Activated naive CD4-positive, alpha-beta T cell treated with anti-CD3 and anti-CD28 coated beads, Interleukin-2, amount 10 ng/mL, durations not matched to agents 7 days and 5 days (primary cell): ENCODE measurements around the gene PCMTD2.
"Not testable (repeated sequence)": the region's sequence is repeated elsewhere in the genome, so short reads cannot be mapped to it uniquely, and the experiment has no call there.

Experiments used
- CTCF ChIA-PET: fragments of 350-600 bp; sonication (Branson Sonifier 250); formaldehyde crosslinking; loops from one replicate; lab custom pipeline; 2021; ENCODE audit warnings: antibody characterized with exemption; lab: Charles Lee
- DNase-seq: peaks from one replicate; pipeline ENCODE4 v3.0.0-alpha.2; 2020
- H3K27ac Mint-ChIP-seq: one replicate; pipeline ENCODE4 v1.8.0; 2021; ENCODE audit warnings: mild to moderate bottlenecking, moderate library complexity, mixed read lengths
- H3K27me3 Mint-ChIP-seq: one replicate; pipeline ENCODE4 v1.8.0; 2021; ENCODE audit warnings: mild to moderate bottlenecking, mixed read lengths
- H3K36me3 Mint-ChIP-seq: one replicate; pipeline ENCODE4 v1.8.0; 2021; ENCODE audit warnings: mixed read lengths
- H3K4me1 Mint-ChIP-seq: one replicate; pipeline ENCODE4 v1.8.0; 2021; ENCODE audit warnings: mixed read lengths
- H3K4me3 Mint-ChIP-seq: one replicate; pipeline ENCODE4 v1.8.0; 2021; ENCODE audit warnings: mild to moderate bottlenecking, moderate library complexity, mixed read lengths
- H3K9me3 Mint-ChIP-seq: one replicate; pipeline ENCODE4 v1.8.0; 2021; ENCODE audit warnings: mixed read lengths

The PCMTD2 gene

DNA sequence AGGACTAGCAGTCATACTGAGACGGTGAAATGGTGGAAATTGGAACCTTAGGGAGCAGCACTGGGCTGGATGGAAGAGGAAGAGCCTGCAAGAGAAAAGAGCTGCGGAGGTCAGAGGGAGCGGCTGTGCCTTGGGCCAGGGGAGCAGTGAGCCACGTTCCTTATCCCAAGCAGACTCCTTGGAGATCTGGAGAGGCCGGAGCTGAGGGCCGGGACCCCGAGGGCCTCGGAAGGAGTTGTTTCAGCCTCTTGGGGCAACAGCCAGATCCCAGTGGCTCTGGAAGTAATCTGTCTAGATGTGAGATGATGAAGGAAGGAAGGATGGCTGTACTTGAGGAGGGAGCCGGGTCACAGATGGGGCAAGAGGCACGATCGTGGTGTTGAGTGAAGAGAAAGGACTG is 16.1 kb downstream of the PCMTD2 start:
- Mint-ChIP-seq H3K27me3 (no peaks in the 10 kb centered on the region), H3K36me3 (peaks cover 20% of the 10 kb centered on the region), H3K4me1 (no peaks in the 10 kb centered on the region), H3K9me3 (no peaks in the 10 kb centered on the region), H3K27ac (no peak overlapping the region), H3K4me3 (no peak overlapping the region)
- CTCF ChIA-PET, result no interaction called here
- no peak for DNase-seq

DNA sequence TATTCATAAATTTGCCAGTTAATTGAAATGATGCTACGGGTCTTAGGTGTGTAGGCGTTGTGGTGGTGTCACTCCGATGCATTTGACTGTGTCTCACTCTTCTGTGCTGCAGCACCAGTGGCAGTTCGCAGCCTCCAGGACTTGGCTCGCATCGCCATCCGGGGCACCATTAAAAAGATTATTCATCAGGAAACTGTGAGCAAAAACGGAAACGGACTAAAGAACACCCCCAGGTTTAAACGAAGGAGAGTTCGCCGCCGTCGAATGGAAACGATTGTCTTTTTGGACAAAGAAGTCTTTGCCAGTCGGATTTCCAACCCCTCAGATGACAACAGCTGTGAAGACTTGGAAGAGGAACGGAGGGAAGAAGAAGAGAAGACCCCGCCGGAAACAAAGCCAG is 17.6 kb downstream of the PCMTD2 start:
- Mint-ChIP-seq H3K4me1 (no peaks in the 10 kb centered on the region), H3K9me3 (no peaks in the 10 kb centered on the region), H3K27ac (no peak overlapping the region), H3K27me3 (no peaks in the 10 kb centered on the region), H3K36me3 (peaks cover 20% of the 10 kb centered on the region), H3K4me3 (no peak overlapping the region)
- DNase-seq, result no peak
- CTCF ChIA-PET, result no interaction called here

DNA sequence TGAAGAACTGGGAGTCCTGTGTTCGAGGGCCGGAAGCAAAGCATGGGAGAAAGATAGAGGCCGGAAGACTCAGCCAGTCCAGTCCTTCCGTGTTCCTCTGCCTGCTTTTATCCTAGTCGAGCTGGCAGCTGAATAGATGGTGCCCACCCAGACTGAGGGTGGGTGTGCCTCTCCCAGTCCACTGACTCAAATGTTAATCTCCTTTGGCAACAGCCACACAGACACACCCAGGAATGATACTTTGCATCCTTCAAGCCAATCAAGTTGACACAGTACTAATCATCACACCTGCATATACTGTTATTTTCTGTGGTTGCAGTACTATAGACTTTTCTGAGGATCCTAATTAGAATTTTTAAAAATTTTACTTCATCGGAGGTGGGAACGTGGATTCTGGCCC is 21.3 kb downstream of the PCMTD2 start:
- no peak for DNase-seq
- Mint-ChIP-seq H3K9me3 (no peaks in the 10 kb centered on the region), H3K36me3 (peaks cover 11% of the 10 kb centered on the region), H3K4me3 (no peak overlapping the region), H3K27me3 (no peaks in the 10 kb centered on the region), H3K4me1 (peaks cover 5% of the 10 kb centered on the region), H3K27ac (no peak overlapping the region)
- CTCF ChIA-PET, result interaction anchor here (1.5 kb wide), 1 partner anchor 9 kb away, joined by 5 read pairs; no protein-coding TSS in a partner anchor

DNA sequence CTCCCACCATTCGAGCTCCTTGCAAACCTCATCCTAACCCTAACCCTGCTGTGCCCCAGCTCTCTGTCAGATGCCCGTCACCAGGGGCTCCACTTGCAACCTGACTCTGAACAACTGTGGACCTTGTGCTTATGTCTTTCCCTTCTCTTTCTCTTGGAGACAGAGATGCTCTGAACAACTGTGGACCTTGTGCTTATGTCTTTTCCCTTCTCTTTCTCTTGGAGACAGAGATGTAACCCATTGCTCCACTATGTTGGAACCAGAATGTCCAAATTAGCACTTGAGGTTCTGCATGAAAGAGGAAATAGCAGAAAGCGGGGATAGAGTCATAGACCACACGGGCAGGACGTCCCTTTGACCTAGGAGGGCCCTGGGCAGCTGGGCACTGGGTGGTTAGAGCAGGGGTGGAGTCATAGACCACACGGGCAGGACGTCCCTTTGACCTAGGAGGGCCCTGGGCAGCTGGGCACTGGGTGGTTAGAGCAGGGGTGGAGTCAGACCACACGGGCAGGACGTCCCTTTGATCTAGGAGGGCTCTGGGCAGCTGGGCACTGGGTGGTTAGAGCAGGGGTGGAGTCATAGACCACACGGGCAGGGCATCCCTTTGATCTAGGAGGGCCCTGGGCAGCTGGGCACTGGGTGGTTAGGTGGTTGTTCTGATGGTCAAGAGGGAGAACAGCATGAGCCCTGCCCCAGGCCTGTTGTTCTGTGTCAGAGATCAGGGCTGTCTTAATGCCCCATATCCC is 22.2 kb downstream of the PCMTD2 start:
- no peak overlapping the region for H3K4me3 Mint-ChIP-seq
- H3K36me3 Mint-ChIP-seq, result peaks cover 11% of the 10 kb centered on the region
- DNase-seq, result no peak
- H3K27me3 Mint-ChIP-seq, result peaks cover 4% of the 10 kb centered on the region
- H3K9me3 Mint-ChIP-seq, result no peaks in the 10 kb centered on the region
- CTCF ChIA-PET, result interaction anchor here (1.5 kb wide), 1 partner anchor 781 kb away, joined by 3 read pairs; no protein-coding TSS in a partner anchor
- H3K27ac Mint-ChIP-seq, result no peak overlapping the region
- H3K4me1 Mint-ChIP-seq, result peaks cover 6% of the 10 kb centered on the region

DNA sequence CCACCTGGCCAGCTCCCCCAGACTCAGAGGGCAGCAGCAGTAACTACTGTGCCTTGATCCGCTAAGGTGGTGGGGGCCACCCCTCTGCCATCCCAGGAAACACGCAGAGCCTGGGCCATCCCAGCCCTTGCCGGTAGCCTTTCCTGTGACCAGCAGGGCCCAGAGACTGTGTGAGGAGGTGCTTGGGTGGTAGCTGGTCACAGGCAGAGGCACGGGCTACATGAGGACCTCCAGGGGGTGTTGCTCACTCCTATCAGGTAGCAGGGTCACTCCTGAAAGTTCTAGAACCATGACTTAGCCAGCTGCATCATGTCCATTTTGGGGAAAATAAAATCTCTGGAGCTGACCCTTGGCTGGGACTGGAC is 22.8 kb downstream of the PCMTD2 start:
- no peak for DNase-seq
- no peak overlapping the region for H3K27ac Mint-ChIP-seq
- no peak overlapping the region for H3K4me3 Mint-ChIP-seq
- peaks cover 4% of the 10 kb centered on the region for H3K27me3 Mint-ChIP-seq
- peaks cover 6% of the 10 kb centered on the region for H3K36me3 Mint-ChIP-seq
- CTCF ChIA-PET, result interaction anchor here (1.5 kb wide), 1 partner anchor 782 kb away, joined by 3 read pairs; no protein-coding TSS in a partner anchor
- peaks cover 6% of the 10 kb centered on the region for H3K4me1 Mint-ChIP-seq
- H3K9me3 Mint-ChIP-seq, result no peaks in the 10 kb centered on the region

DNA sequence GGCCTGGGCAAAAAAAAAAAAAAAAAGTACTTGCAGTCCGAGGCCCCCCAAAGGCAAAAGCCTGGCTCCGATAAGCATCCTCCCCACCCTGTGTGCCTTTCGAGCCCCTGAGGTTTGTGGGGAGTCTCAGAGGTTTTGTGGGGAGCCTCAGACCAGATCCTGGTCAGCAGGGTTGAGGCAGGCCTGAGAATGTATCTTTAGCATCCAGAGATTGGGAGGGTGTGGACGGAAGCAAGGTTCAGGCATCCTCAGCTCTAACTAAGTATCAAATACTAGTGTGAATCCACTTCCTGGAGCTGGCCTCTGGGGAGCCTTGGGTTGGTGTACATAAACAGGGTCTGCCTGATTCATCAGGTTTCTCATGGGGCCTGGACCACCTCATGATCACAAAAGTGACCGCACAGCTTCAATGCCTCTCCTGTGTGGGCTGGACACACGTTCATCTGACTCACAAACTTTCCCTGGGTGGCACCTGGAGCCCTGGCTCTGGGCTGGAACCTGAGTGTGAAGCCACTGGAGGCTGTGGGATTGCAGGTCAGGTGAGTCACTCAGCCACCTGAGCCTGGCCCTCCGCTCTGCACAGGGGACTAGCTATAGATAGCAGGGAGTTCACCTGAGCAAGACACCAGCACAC is 24.4 kb downstream of the PCMTD2 start:
- Mint-ChIP-seq H3K36me3 (no peaks in the 10 kb centered on the region), H3K4me1 (peaks cover 6% of the 10 kb centered on the region), H3K27ac (no peak overlapping the region), H3K27me3 (peaks cover 4% of the 10 kb centered on the region), H3K4me3 (no peak overlapping the region), H3K9me3 (peaks cover 5% of the 10 kb centered on the region)
- CTCF ChIA-PET, result no interaction called here
- DNase-seq, result no peak

DNA sequence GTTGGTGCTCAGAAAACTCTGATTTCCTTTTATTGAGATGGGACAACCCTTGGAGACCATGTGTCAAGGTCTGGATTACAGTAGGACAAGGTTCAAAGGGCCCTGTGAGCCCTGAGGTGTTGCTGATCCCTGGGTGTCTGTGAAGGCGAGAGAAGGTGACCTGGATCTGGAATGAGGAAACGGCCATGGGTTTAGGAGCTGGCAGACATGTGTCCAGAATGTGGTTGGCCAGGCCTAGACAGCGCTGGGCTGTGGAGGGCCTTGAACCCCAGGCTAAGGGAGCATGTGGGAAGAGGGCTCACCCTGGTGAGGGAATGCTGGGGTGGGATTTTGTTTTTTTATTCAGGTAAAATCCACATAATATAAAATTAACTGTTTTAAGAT is 24.9 kb downstream of the PCMTD2 start:
- no peaks in the 10 kb centered on the region for H3K36me3 Mint-ChIP-seq
- H3K4me3 Mint-ChIP-seq, result no peak overlapping the region
- H3K27me3 Mint-ChIP-seq, result peaks cover 4% of the 10 kb centered on the region
- H3K4me1 Mint-ChIP-seq, result peaks cover 6% of the 10 kb centered on the region
- H3K9me3 Mint-ChIP-seq, result peaks cover 6% of the 10 kb centered on the region
- H3K27ac Mint-ChIP-seq, result no peak overlapping the region
- CTCF ChIA-PET, result no interaction called here
- no peak for DNase-seq

DNA sequence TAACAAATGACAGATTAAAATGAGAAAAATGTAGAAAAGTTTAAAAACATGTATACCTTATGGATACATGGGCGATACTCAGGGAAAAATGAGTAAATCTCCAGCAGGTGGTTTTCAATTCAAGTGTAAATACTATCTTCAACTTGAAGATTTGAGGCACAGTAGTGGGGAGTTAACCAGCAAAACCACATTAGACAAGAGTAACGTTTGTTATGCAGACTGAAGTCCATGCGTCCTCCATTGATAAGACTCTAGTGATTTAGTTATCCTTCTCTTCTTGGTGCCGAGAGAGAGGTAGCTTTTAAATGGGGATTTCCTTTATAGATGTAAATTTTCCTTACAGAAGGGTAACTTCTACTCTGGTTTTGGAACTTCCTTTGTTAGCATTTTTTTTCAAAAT is 28.1 kb downstream of the PCMTD2 start:
- CTCF ChIA-PET, result interaction anchor here (1.4 to 2.1 kb wide), 3 partner anchors 22 to 30 kb away, joined by 3 to 5 read pairs (median 3); no protein-coding TSS in a partner anchor
- peaks cover 6% of the 10 kb centered on the region for H3K4me1 Mint-ChIP-seq

DNA sequence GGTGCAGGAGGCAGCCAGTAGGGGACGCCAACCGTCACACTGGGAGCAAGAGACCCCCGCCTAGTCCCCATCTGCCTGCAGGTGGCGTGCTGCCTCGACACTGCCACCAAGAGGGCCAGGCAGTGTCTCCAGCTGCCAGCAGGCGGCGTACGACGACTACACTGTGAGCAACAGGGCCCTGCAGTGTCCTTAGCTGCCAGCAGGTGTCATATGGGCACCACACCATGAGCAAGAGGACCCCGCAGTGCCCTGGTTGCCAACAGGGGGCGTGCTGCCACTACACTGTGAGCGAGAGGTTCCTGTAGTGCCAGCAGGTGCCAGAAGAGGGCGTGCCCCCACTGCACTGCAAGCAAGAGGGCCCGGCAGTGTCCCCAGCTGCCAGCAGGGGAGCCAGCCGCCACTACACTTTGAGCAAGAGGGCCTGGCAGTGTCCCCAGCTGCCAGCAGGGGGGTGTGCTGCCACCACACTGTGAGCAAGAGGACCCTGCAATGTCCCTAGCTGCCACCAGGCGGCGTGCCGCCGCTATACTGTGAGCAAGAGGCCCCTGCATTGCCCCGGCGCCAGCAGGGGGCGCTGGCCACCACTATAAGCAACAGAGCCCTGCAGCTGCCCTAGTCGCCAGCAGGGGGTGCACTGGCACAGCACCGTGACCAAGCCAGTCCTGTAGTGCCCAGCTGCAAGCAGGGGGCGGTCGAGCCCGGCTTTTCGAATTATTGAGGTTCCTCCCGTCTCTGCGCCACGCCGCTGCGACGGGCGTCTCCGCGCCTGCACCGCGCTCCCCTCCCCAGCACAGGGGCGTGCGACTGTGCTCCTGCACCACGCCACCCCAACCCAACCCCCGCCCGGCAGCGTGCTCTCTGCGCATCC is 30.3 kb downstream of the PCMTD2 start:
- H3K36me3 Mint-ChIP-seq, H3K27me3 Mint-ChIP-seq, H3K27ac Mint-ChIP-seq, H3K4me1 Mint-ChIP-seq, H3K9me3 Mint-ChIP-seq, H3K4me3 Mint-ChIP-seq: not testable (repeated sequence)
- DNase-seq, result peak; percentile 88
- CTCF ChIA-PET, result interaction anchor here (0.6 to 1.3 kb wide), 9 partner anchors 9 to 125 kb away, joined by 3 to 14 read pairs (median 5); partner anchors contain the start of gene PCMTD2

More for the DNA sequence above, 28.1 kb downstream of the PCMTD2 start:
- H3K27ac Mint-ChIP-seq, result no peak overlapping the region
- H3K27me3 Mint-ChIP-seq, result peaks cover 4% of the 10 kb centered on the region
- H3K36me3 Mint-ChIP-seq, result no peaks in the 10 kb centered on the region
- H3K9me3 Mint-ChIP-seq, result peaks cover 6% of the 10 kb centered on the region
- H3K4me3 Mint-ChIP-seq, result no peak overlapping the region
- DNase-seq, result no peak

DNA sequence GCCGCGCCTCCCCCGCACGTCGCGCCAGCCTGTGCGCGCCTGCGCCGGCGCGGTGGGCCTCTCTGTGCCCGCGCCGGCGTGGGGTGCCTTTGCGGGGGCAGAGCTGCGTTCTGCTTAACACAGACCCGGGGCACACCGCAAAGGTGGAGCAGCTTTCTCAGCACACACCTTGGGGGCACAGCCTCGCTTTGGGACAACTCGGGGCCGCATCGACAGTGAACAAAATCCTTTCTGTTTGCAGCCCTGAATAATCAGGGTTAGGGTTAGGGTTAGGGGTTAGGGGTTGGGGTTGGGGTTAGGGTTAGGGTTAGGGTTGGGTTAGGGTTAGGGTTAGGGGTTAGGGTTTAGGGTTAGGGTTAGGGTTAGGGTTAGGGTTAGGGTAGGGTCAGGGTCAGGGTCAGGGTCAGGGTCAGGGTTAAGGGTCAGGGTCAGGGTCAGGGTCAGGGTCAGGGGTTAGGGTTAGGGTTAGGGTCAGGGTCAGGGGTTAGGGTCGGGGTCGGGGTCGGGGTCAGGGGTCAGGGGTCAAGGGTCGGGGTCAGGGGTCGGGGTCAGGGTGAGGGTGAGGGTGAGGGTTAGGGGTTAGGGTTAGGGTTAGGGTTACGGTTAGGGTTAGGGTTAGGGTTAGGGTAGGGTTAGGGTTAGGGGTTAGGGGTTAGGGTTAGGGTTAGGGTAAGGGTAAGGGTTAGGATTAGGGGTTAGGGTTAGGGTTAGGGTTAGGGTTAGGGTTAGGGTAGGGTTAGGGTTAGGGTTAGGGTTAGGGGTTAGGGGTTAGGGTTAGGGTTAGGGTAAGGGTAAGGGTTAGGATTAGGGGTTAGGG is 31.1 kb downstream of the PCMTD2 start:
- CTCF ChIA-PET, result interaction anchor here (0.8 to 1.3 kb wide), 7 partner anchors 10 to 126 kb away, joined by 3 to 14 read pairs (median 5); partner anchors contain the start of gene PCMTD2
- DNase-seq, H3K4me3 Mint-ChIP-seq, H3K36me3 Mint-ChIP-seq, H3K9me3 Mint-ChIP-seq, H3K27ac Mint-ChIP-seq, H3K4me1 Mint-ChIP-seq, H3K27me3 Mint-ChIP-seq: not testable (repeated sequence)

DNA sequence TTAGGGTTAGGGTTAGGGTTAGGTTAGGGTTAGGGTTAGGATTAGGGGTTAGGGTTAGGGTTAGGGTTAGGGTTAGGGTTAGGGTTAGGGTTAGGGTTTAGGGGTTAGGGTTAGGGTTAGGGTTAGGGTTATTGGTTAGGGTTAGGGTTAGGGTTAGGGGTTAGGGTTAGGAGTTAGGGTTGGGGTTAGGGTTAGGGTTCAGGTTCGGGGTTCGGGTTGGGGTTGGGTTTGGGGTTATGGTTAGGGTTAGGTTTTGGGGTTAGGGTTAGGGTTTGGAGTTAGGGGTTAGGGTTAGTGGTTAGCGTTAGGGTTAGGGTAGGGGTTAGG is 31.7 kb downstream of the PCMTD2 start:
- H3K4me3 Mint-ChIP-seq, H3K9me3 Mint-ChIP-seq, H3K27ac Mint-ChIP-seq, DNase-seq, H3K36me3 Mint-ChIP-seq, CTCF ChIA-PET, H3K27me3 Mint-ChIP-seq, H3K4me1 Mint-ChIP-seq: not testable (repeated sequence)

DNA sequence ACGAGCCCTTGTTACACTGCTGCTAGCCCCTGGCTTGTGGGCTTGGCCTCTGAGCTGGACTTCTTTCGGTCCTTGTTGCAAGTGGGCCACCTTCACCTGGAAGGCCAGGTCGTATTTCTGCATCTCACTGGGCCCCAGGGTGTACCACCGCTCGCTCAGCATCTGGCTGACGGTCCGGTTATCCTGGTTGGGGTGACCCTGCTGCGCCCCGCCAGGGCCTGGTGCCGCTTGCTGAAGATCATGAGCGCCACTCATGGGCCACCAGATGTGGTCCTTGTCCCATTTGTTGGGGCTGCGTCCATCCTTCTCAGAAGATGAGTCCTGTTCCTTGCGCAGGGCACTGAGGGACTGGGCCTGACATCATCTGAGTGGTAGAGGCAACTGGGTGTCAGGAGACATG is 36.6 kb downstream of the PCMTD2 start:
- H3K4me3 Mint-ChIP-seq, H3K36me3 Mint-ChIP-seq, H3K27me3 Mint-ChIP-seq, CTCF ChIA-PET, H3K9me3 Mint-ChIP-seq, H3K4me1 Mint-ChIP-seq, DNase-seq, H3K27ac Mint-ChIP-seq: not testable (repeated sequence)

DNA sequence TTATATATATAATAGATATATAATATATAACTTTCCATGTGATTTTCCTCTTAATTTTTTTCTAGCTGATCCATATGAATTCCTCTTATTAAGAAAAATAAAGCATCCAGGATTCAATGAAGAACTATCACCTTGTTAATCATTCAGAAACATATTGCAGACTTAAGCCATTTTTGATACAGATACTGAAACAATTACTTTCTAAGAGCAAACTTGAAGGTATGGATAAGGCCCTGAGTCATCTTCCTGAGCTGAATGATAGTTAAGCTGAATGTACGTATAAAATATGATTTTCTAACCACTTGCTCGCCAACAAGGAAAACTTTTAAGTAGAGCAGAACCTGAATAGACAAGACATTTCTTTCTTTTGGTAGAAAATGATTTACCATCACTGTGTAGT is 47.5 kb downstream of the PCMTD2 start:
- H3K36me3 Mint-ChIP-seq, DNase-seq, H3K4me3 Mint-ChIP-seq, H3K27me3 Mint-ChIP-seq, H3K9me3 Mint-ChIP-seq, H3K4me1 Mint-ChIP-seq, CTCF ChIA-PET, H3K27ac Mint-ChIP-seq: not testable (repeated sequence)

DNA sequence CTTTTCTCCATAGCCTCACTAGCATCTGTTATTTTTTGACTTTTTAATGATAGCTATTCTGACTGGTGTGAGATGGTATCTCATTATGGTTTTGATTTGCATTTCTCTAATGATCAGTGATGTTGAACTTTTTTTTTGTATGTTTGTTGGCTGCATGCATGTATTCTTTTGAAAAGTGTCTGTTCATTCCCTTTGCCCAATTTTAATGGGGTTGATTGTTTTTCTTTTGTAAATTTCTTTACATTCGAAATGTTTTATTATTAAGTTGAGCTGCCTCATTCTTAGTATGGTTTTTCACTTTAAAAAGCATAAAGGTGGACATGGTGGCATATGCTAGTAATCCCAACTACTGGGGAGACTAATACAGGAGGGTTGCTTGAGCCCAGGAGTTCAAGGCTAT is 58.2 kb downstream of the PCMTD2 start:
- H3K9me3 Mint-ChIP-seq, H3K4me1 Mint-ChIP-seq, CTCF ChIA-PET, H3K4me3 Mint-ChIP-seq, H3K36me3 Mint-ChIP-seq, DNase-seq, H3K27ac Mint-ChIP-seq: not testable (repeated sequence)
- peaks cover 31% of the 10 kb centered on the region for H3K27me3 Mint-ChIP-seq
